Neural cell (in vitro differentiated cells): ENCODE measurements around the gene PCSK4.

Source experiments
- EZH2 ChIP-seq: fragments of 200-600, 300-800 bp; shearing (Covaris generic), sonication (generic); IDR thresholded peaks from 2 replicates; pipeline ENCODE4 v1.6.1; 2014; ENCODE audit warnings: antibody characterized with exemption, low read length, borderline replicate concordance, mild to moderate bottlenecking; ENCODE audit not compliant: insufficient read depth, poor library complexity, severe bottlenecking
- RAD21 ChIP-seq: fragments of 450-650 bp; conservative IDR thresholded peaks from 2 replicates; pipeline ENCODE4 v1.6.1; 2014; ENCODE audit warnings: antibody characterized with exemption, mild to moderate bottlenecking, moderate library complexity
- TF ChIP-seq, protein P1 (sequence below): fragments of 450-650 bp; IDR thresholded peaks from 2 replicates; pipeline ENCODE4 v1.5.1; 2014; ENCODE audit warnings: antibody characterized with exemption, mild to moderate bottlenecking, moderate library complexity; ENCODE audit not compliant: poor library complexity, severe bottlenecking

DNA sequence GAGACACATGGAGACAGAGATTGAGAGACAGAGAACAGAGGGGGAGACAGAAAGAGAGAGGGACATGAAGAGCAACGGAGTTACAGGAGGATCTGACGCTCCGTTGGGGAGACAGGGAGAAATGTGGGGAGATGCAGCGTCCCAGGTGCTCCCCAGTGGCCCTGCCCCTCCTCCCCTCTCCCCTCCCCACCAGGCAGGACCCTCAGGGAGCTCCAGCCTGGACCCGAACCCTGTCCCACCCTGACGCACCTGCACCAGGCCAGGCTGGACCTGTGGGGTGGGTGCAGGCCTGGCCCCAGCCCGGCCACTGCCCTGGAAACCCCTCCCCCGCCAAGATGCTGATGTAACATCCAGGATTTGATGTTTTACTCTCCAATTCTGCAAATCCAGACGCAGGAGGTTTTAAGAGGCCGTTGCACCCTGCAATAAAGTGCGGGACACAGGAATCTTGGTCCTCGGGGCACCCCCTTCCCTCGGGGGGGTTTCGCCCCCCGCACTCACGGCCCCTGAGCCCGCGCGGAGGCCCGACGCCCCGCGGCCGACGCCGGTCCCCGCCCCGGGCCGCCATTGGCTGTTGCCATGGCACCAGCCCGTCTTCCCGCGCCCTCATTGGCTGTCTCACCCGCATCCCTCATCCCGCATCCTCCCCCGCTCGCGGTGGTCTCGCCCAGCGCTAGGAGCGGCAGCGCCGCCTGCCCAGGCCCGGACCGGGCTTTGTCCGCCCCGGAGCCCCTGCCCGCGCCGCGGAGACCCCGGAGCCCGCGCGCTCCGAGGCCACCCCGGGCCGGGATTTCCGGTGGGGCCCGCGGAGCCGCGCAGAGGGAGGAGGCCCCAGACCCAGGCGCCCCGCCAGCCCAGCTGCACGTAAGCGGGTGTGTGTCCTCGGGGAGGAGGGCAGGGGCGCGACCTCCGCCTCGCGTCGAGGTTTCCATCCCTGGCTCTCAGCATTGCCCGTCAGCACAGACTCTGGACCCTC is 40.4 kb downstream of the PCSK4 start, which contains the start of gene APC2:
- TF ChIP-seq EZH2 (no peak), RAD21 (no peak)
- TF ChIP-seq, protein P1, sequence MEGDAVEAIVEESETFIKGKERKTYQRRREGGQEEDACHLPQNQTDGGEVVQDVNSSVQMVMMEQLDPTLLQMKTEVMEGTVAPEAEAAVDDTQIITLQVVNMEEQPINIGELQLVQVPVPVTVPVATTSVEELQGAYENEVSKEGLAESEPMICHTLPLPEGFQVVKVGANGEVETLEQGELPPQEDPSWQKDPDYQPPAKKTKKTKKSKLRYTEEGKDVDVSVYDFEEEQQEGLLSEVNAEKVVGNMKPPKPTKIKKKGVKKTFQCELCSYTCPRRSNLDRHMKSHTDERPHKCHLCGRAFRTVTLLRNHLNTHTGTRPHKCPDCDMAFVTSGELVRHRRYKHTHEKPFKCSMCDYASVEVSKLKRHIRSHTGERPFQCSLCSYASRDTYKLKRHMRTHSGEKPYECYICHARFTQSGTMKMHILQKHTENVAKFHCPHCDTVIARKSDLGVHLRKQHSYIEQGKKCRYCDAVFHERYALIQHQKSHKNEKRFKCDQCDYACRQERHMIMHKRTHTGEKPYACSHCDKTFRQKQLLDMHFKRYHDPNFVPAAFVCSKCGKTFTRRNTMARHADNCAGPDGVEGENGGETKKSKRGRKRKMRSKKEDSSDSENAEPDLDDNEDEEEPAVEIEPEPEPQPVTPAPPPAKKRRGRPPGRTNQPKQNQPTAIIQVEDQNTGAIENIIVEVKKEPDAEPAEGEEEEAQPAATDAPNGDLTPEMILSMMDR = peak; percentile 28
